Subcutaneous abdominal adipose tissue (tissue), 5 donors: ENCODE results near the gene CYP4Z1.

ENCODE experiments used
- H3K27ac ChIP-seq: one replicate; pipeline ENCODE4 v1.7.0; 2013; ENCODE audit warnings: low read depth, mild to moderate bottlenecking, inconsistent platforms, low read length, moderate library complexity
- H3K27me3 ChIP-seq, 5 donors: one replicate each; pipeline ENCODE4 v1.7.0; 2013; ENCODE audit warnings: low read length in 5 of 5, inconsistent platforms in 1 of 5; ENCODE audit not compliant: control insufficient read depth in 5 of 5, insufficient read depth in 4 of 5
- H3K36me3 ChIP-seq, 5 donors: one replicate each; pipeline ENCODE4 v1.7.0; 2013; ENCODE audit warnings: low read length in 5 of 5; ENCODE audit not compliant: control insufficient read depth in 5 of 5, insufficient read depth in 5 of 5
- H3K4me1 ChIP-seq, 5 donors: one replicate each; pipeline ENCODE4 v1.7.0; 2013; ENCODE audit warnings: low read length in 5 of 5, mild to moderate bottlenecking in 3 of 5, moderate library complexity in 1 of 5; ENCODE audit not compliant: control insufficient read depth in 5 of 5, insufficient read depth in 5 of 5
- H3K4me3 ChIP-seq, 5 donors: one replicate each; pipeline ENCODE4 v1.7.0; 2013; ENCODE audit warnings: low read length in 5 of 5, low read depth in 1 of 5
- H3K9ac ChIP-seq, 5 donors: one replicate each; pipeline ENCODE4 v1.7.0; 2013; ENCODE audit warnings: low read length in 5 of 5, mild to moderate bottlenecking in 4 of 5, moderate library complexity in 3 of 5
- H3K9me3 ChIP-seq, 5 donors: one replicate each; pipeline ENCODE4 v1.7.0; 2013; ENCODE audit warnings: low read length in 5 of 5; ENCODE audit not compliant: control insufficient read depth in 5 of 5
- donor health status: healthy.
- donor health status: healthy.
- donor health status: healthy.
- donor health status: healthy.
- donor health status: healthy.

The CYP4Z1 gene

GRCh38 chr1:47067097-47067594, at the start of gene CYP4Z1:
Gene CYP4Z1 (plus strand): TSS chr1:47067231. CDS start chr1:47067491, 260 bp downstream.
- Histone ChIP-seq H3K4me3 (no peak within 1 kb of the TSS), H3K27me3 (no peaks in the 10 kb centered on the region), H3K9ac (no peak within 1 kb of the TSS), H3K9me3 (no peaks in the 10 kb centered on the region), H3K4me1 (no peaks in the 10 kb centered on the region), H3K27ac (no peak within 1 kb of the TSS), H3K36me3 (no peaks in the 10 kb centered on the region)

- no peak overlapping the region for H3K4me3 ChIP-seq
- H3K27ac ChIP-seq: no peak overlapping the region
- H3K27me3 ChIP-seq: peaks cover 0 to 2% (median 0%) of the 10 kb centered on the region in 5 donors
- no peaks in the 10 kb centered on the region for H3K36me3 ChIP-seq
- H3K9me3 ChIP-seq: no peaks in the 10 kb centered on the region
- H3K4me1 ChIP-seq: peaks cover 1 to 37% (median 32%) of the 10 kb centered on the region in 5 donors
- no peak overlapping the region for H3K9ac ChIP-seq
Measured at GRCh38 chr1:47021070-47021469, 46.0 kb upstream of the CYP4Z1 start.

- peak within 1 kb of the TSS in 4 of 5 donors; percentile 52 to 66 (median 60) for H3K4me3 ChIP-seq
- peaks cover 0 to 2% (median 0%) of the 10 kb centered on the region in 5 donors for H3K27me3 ChIP-seq
- no peaks in the 10 kb centered on the region for H3K36me3 ChIP-seq
- no peaks in the 10 kb centered on the region for H3K9me3 ChIP-seq
- H3K9ac ChIP-seq: peak within 1 kb of the TSS in 2 of 5 donors; percentile 12 to 30
- H3K27ac ChIP-seq: no peak within 1 kb of the TSS
- H3K4me1 ChIP-seq: peaks cover 1 to 37% (median 32%) of the 10 kb centered on the region in 5 donors
Measured at GRCh38 chr1:47023268-47024140, 43.5 kb upstream of the CYP4Z1 start, which contains the start of gene CYP4X1. Gene CYP4X1 (plus strand): TSS chr1:47023669. CDS start chr1:47023818, 149 bp downstream.

GRCh38 chr1:47024141-47024801, 42.8 kb upstream of the CYP4Z1 start:
- Histone ChIP-seq H3K27ac (no peak overlapping the region), H3K9ac (no peak overlapping the region), H3K9me3 (no peaks in the 10 kb centered on the region), H3K4me1 (peaks cover 1 to 42% (median 32%) of the 10 kb centered on the region in 5 donors), H3K4me3 (peak overlapping the region in 4 of 5 donors; percentile 52 to 66 (median 60)), H3K36me3 (no peaks in the 10 kb centered on the region), H3K27me3 (peaks cover 0 to 2% (median 0%) of the 10 kb centered on the region in 5 donors)

- no peak overlapping the region for H3K27ac ChIP-seq
- H3K36me3 ChIP-seq: peaks cover 0 to 15% (median 7%) of the 10 kb centered on the region in 5 donors
- H3K9ac ChIP-seq: no peak overlapping the region
- H3K4me3 ChIP-seq: no peak overlapping the region
- peaks cover 6 to 29% (median 15%) of the 10 kb centered on the region in 5 donors for H3K4me1 ChIP-seq
- H3K9me3 ChIP-seq: no peaks in the 10 kb centered on the region
- H3K27me3 ChIP-seq: no peaks in the 10 kb centered on the region
Measured at GRCh38 chr1:47030170-47030805, 36.7 kb upstream of the CYP4Z1 start.

- Histone ChIP-seq H3K27me3 (no peaks in the 10 kb centered on the region), H3K4me1 (peaks cover 6 to 29% (median 15%) of the 10 kb centered on the region in 5 donors), H3K4me3 (no peak overlapping the region), H3K9me3 (no peaks in the 10 kb centered on the region), H3K36me3 (peaks cover 0 to 15% (median 10%) of the 10 kb centered on the region in 5 donors), H3K27ac (no peak overlapping the region), H3K9ac (no peak overlapping the region)
Measured at GRCh38 chr1:47031059-47031458, 36.0 kb upstream of the CYP4Z1 start.

GRCh38 chr1:47031585-47031984, 35.4 kb upstream of the CYP4Z1 start:
- no peaks in the 10 kb centered on the region for H3K9me3 ChIP-seq
- peaks cover 6 to 29% (median 15%) of the 10 kb centered on the region in 5 donors for H3K4me1 ChIP-seq
- H3K27ac ChIP-seq: no peak overlapping the region

GRCh38 chr1:47036764-47037163, 30.3 kb upstream of the CYP4Z1 start:
- Histone ChIP-seq H3K36me3 (peaks cover 3 to 34% (median 12%) of the 10 kb centered on the region in 5 donors), H3K4me1 (no peaks in the 10 kb centered on the region), H3K4me3 (no peak overlapping the region), H3K9ac (no peak overlapping the region), H3K27ac (no peak overlapping the region), H3K9me3 (no peaks in the 10 kb centered on the region), H3K27me3 (no peaks in the 10 kb centered on the region)

More at GRCh38 chr1:47031585-47031984, 35.4 kb upstream of the CYP4Z1 start:
- H3K36me3 ChIP-seq: peaks cover 0 to 18% (median 10%) of the 10 kb centered on the region in 5 donors
- no peaks in the 10 kb centered on the region for H3K27me3 ChIP-seq
- no peak overlapping the region for H3K4me3 ChIP-seq
- no peak overlapping the region for H3K9ac ChIP-seq

GRCh38 chr1:47059376-47059775, 7.7 kb upstream of the CYP4Z1 start:
- no peak overlapping the region for H3K27ac ChIP-seq
- H3K9me3 ChIP-seq: peaks cover 0 to 2% (median 0%) of the 10 kb centered on the region in 5 donors
- H3K4me3 ChIP-seq: no peak overlapping the region
- no peaks in the 10 kb centered on the region for H3K36me3 ChIP-seq
- H3K4me1 ChIP-seq: peaks cover 0 to 5% (median 0%) of the 10 kb centered on the region in 5 donors
- no peaks in the 10 kb centered on the region for H3K27me3 ChIP-seq
- H3K9ac ChIP-seq: no peak overlapping the region
